CD4-positive, alpha-beta T cell treated with Interleukin-21 for 1 hour (primary cell): ENCODE results near the gene SYNM.
"Not testable (repeated sequence)": the region's sequence is repeated elsewhere in the genome, so short reads cannot be mapped to it uniquely, and the experiment has no call there.

Experiments
- DNase-seq: peaks from one replicate; pipeline ENCODE4 v3.0.0-alpha.2; 2020

The SYNM gene

DNA sequence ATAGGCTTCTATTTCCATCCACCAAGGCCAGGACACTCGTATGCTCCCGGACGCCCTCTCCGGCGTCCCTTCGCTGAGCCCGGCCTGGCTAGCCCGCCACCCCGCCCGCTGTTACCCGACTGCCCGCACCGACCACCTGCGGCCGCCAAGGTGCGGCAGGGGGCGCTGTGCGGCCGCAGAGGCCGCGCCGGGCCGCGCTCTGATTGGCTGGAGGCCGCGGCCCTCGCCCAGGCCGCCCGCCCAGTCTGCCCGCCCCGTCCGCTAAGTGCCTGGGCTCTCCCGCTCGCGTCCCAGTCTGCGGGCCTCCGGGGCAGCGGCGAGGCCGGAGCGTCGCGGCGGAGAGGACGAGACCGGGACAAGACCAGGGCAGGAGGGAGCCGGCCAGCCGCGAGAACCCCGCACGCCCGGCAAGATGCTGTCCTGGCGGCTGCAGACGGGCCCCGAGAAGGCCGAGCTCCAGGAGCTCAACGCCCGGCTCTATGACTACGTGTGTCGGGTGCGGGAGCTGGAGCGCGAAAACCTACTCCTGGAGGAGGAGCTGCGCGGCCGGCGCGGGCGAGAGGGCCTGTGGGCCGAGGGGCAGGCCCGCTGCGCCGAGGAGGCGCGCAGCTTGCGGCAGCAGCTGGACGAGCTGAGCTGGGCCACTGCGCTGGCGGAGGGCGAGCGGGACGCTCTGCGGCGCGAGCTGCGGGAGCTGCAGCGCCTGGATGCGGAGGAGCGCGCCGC, at the start of gene SYNM:
SYNM (plus strand) TSS at position 293 of the 726 bp plus-strand sequence; CDS start at position 413, 120 bp downstream.
- DNase-seq = peak; percentile 39

GRCh38 chr15:99055555-99056134, 49.2 kb upstream of the SYNM start:
- no peak for DNase-seq

GRCh38 chr15:99057020-99057419, 47.9 kb upstream of the SYNM start:
- DNase-seq = no peak

- DNase-seq = no peak
Observed at GRCh38 chr15:99057697-99058420, 47.0 kb upstream of the SYNM start.

GRCh38 chr15:99058421-99058870, 46.4 kb upstream of the SYNM start:
- no peak for DNase-seq

DNA sequence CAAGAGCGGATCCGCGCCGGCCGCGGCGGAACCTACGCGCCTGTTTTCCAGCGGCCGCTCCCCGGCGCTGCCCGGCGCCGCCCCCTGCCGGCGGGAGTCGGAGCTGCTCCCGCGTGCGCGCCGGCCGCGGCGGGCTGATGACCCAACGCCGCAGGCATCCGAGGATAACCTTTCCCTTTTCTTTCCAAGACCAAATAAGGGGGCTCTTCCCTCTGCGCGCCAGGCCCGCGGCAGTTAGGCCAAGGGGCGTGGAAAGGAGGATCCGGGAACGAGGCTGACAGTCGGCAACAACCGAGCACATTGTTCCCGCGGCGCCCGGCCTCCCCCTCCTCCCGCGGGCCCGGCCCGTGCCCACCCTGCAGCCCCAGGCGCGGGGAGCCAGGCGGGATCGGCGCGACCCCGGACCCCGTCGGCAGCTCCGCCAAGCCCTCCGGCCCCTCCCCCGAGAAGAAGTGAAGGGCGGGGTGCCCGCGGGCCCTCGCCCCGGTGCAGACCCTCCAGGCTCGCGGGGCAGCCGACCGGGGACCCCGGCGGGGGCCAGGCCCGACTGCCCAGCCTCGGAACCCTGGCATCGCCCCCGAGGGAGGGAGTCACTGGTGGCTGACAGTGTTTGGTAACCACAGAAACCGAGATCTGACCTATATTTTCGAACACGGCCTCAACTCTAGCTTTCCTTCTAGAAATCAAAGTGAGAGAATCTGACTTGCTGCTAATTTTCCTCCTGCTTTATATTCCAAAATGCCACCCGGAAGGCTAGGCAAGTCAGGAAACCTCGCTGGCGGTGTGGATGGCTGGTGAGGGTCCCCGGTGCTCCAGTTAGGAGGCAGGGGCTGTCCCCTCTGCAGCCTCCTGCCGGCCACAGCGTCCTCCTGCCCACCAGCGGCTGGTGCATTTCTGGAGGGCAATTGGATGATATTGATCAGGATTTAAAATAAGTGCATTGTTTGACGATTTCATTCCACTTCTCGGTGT, 45.6 kb upstream of the SYNM start:
- peak; percentile 23 for DNase-seq

GRCh38 chr15:99060186-99060585, 44.7 kb upstream of the SYNM start:
- not testable (repeated sequence) for DNase-seq

- no peak for DNase-seq
Observed at GRCh38 chr15:99062226-99062625, 42.7 kb upstream of the SYNM start.

GRCh38 chr15:99068186-99068585, 36.7 kb upstream of the SYNM start:
- DNase-seq = no peak

DNA sequence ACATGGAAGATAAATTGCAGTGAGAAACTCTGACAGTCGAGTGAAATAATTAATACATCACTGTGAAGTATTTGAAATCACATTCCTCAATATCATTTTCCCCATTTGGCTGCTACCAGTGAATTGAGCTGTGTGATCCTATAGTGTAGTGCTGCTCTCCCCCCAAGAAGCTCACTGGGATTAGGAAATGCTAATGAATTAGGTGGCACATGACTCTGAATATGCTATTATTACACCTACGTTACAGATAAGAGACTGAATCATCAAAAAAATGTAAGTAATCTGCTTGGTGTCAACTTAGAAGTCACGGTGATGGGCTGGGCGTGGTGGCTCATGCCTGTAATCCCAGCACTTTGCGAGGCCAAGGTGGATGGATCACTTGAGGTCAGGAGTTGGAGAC, 34.7 kb upstream of the SYNM start:
- no peak for DNase-seq

DNA sequence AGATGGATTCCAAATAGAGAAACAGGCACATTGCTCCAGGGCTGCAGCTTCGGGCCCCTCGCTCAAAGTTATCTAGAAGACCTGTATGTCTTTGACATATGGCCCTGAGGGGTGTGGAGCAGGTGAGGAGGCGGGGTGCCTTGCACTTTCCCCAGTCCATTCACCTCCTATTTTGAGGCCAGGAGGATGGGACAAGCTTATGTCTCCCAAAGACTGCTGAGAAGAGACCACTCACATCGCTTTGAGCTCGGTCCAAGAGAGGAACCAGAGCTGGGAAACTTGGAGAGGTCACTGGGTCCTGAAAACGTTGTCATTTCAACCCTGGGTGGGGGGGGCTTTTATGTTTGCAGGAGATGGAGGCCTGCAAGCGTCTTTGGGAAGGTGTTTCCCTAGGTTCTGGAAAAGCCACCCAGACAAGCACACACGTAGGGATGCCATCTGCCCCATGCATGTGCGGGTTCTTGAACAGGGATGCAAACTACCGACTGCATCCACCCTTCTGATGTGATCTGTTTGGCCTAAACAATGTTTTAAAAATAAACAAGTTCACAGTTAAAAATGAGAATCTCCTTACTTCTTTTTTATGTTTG, 33.7 kb upstream of the SYNM start:
- no peak for DNase-seq

- DNase-seq = no peak
Observed at GRCh38 chr15:99073008-99073717, 31.7 kb upstream of the SYNM start.

DNA sequence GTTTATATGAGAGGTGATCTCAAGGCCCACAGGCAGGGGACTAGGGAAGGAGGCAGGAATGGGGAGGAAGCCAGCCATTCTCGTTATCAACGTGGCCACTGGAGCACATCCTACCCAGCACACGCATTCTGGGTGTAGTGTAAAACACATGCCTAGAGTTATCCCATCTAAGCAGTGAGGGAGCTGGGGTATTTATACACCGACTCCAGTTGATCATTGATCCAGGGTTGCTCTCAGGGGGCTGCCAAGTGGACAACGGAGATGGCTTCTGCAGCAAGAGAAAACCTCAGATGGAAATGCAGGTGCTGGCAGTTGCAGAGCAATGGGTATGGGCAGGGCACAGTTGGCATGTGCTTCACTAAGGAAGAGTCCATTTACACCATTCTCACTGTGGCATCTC, 30.4 kb upstream of the SYNM start:
- no peak for DNase-seq

- not testable (repeated sequence) for DNase-seq
Observed at GRCh38 chr15:99075059-99075652, 29.7 kb upstream of the SYNM start.

DNA sequence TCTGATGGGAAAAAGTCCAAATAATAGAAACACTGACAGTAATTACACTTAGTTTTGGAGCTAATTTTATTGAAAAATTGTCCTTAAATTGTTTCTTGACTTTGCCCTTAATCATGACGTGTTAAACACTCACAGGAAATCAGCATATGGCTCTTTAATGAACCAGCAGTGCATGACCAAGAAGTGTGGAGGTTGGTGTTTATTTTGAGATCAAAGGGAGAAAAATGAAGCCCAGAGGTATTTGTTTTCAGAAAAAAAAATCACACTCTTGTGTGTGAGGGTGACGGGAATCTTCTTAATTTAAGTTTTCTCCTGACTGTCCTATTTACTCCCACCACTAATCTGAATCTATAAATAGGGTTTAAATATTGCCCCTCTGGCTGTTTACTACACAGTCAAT, 28.8 kb upstream of the SYNM start:
- no peak for DNase-seq

- DNase-seq = peak; percentile 67
Observed at GRCh38 chr15:99076555-99077308, 28.1 kb upstream of the SYNM start.

DNA sequence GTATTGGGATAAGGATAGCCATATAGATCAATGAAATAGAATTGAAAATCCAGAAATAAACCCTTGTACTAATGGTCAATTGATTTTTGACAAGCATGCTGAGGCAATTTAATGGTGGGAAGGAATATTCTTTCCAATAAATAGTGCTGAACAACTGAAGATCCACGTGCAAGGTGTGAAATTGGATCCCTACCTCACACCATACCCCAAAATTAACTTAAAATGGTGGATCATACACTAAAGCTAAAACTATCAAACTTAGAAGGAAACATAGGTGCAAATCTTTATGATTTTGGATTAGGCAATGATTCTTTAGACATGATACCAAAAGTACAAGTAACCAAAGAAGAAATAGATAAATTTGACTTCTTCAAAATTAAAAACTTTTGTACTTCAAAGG, 22.1 kb upstream of the SYNM start:
- DNase-seq = no peak

DNA sequence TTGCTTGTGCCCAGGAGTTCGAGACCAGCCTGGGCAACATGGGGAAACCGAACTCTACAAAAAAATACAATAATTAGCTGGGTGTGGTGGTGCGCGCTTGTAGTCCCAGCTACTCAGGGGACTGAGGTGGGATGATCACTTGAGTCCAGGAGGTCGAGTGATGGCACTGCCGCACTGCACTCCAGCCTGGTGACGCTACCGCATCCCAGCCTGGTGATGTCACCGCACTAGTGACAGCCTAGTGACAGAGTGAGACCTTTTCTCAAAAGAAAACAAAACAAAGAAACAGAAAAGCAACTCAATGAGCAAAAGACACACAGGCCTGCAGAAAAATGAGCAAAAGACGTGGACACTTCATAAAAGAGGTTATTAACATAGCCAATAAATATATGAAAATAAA, 19.9 kb upstream of the SYNM start:
- no peak for DNase-seq

- DNase-seq = no peak
Observed at GRCh38 chr15:99085413-99086326, 19.2 kb upstream of the SYNM start.

- no peak for DNase-seq
Observed at GRCh38 chr15:99086327-99086667, 18.6 kb upstream of the SYNM start.
